ENCODE results near the gene C2CD2L. TPM values are rescaled to one million over a fixed set of nuclear protein-coding genes. Genes with fewer than 3 reads are reported as not detected.

C2CD2L gene
- total RNA-seq, 1 experiment from 2014 or later, result 5.6 TPM

- Histone ChIP-seq H3K23ac (ENCODE audit: insufficient read length, low read depth, low read length) (no peak overlapping the region), H3K4me2 (ENCODE audit: insufficient read depth, insufficient read length, low read length) (no peak overlapping the region)
Observed at GRCh38 chr11:119125821-119126220, 18.7 kb downstream of the C2CD2L start.

More at GRCh38 chr11:119125821-119126220, 18.7 kb downstream of the C2CD2L start:
- H3K56ac ChIP-seq (ENCODE audit: insufficient read length, low read depth, low read length), result no peak overlapping the region
- H4K20me1 ChIP-seq (ENCODE audit: control insufficient read depth, insufficient read depth, insufficient read length), result no peaks in the 10 kb centered on the region
- Mint-ChIP-seq H3K4me1 (peaks cover 11 to 13% of the 10 kb centered on the region in 2 experiments), H3K27ac (no peak overlapping the region), H3K9me3 (no peaks in the 10 kb centered on the region; a peak in 1 of 5 replicates), H3K36me3 (ENCODE audit: insufficient read depth in 1 of 3, low read depth in 3 of 3) (peaks cover 1 to 53% (median 42%) of the 10 kb centered on the region in 3 experiments; a peak in 6 of 7 replicates), H3K4me3 (no peak overlapping the region), H3K27me3 (ENCODE audit: low read depth) (no peaks in the 10 kb centered on the region)
- peaks cover 6% of the 10 kb centered on the region for H3K79me1 ChIP-seq (ENCODE audit: insufficient read depth, low read depth, low read length, poor library complexity, severe bottlenecking)
- H2BK12ac ChIP-seq (ENCODE audit: insufficient read length, low read depth, low read length), result no peak overlapping the region
- H2BK20ac ChIP-seq (ENCODE audit: low read depth, low read length, poor library complexity, severe bottlenecking), result no peak overlapping the region
- no peak overlapping the region for H4K5ac ChIP-seq (ENCODE audit: insufficient read length, low read depth, low read length)
- H3K9ac ChIP-seq (ENCODE audit: extremely low read depth, insufficient read length, low read length), result no peak overlapping the region
- no peak overlapping the region for H2BK120ac ChIP-seq (ENCODE audit: low read depth, low read length, poor library complexity, severe bottlenecking)
- no peak overlapping the region for H3T11ph ChIP-seq (ENCODE audit: low read length)
- no peaks in the 10 kb centered on the region for H3K27me3 ChIP-seq (ENCODE audit: insufficient read depth, low read length)
- no peak overlapping the region for H2BK15ac ChIP-seq (ENCODE audit: low read depth, low read length)
- no peak overlapping the region for H4K91ac ChIP-seq (ENCODE audit: insufficient read length, low read depth, low read length)
- no peaks in the 10 kb centered on the region for H3K9me3 ChIP-seq (ENCODE audit: control insufficient read depth, low read depth, low read length)
- H3K18ac ChIP-seq (ENCODE audit: insufficient read length, low read depth, low read length), result no peak overlapping the region
- H3K79me2 ChIP-seq (ENCODE audit: insufficient read depth, low read length), result peaks cover 8% of the 10 kb centered on the region
- no peak overlapping the region for H2BK5ac ChIP-seq (ENCODE audit: insufficient read length, low read length)
- H4K8ac ChIP-seq (replicated peaks; ENCODE audit: insufficient read length, low read depth, low read length), result no peak overlapping the region
- peaks cover 5% of the 10 kb centered on the region for H3K23me2 ChIP-seq (ENCODE audit: insufficient read length, low read depth, low read length, poor library complexity, severe bottlenecking)
- H2AFZ ChIP-seq (ENCODE audit: low read length), result no peak overlapping the region
- DNase-seq, result no peak
- H3K14ac ChIP-seq (ENCODE audit: insufficient read depth, low read length), result no peak overlapping the region
- H3K4ac ChIP-seq (ENCODE audit: low read depth, low read length), result no peak overlapping the region
- H3K4me1 ChIP-seq (ENCODE audit: insufficient read depth, low read length), result peaks cover 4% of the 10 kb centered on the region; the same call in 1 of the 2 replicates
- no peak overlapping the region for H2AK5ac ChIP-seq (ENCODE audit: insufficient read length, low read length)
- no CpG with 5 or more reads among the region's 6 CpGs for WGBS (ENCODE audit: extremely low coverage, insufficient read length, low lambda C conversion rate)
- no peak for TF ChIP-seq CTCF (conservative IDR thresholded peaks at IDR 0.05)
- no peak overlapping the region for H3K27ac ChIP-seq (ENCODE audit: insufficient read length, low read depth, low read length)

Measured in H9 (cell line).